Suprapubic skin (tissue), 4 donors: ENCODE data around the gene GNAZ. TPM values are rescaled to one million over a fixed set of nuclear protein-coding genes. Genes with fewer than 3 reads are reported as not detected.

Experiments used
- DNase-seq, 2 donors: peaks; one replicate each; pipeline ENCODE4 v3.0.0-alpha.2; 2019; ENCODE audit warnings: low spot score in 2 of 2
- H3K27ac ChIP-seq: fragments of 200-600 bp; sonication (generic); one replicate; pipeline ENCODE4 v1.5.1; 2019
- H3K27me3 ChIP-seq: fragments of 200-600 bp; sonication (generic); one replicate; pipeline ENCODE4 v1.5.1; 2019
- H3K36me3 ChIP-seq: fragments of 200-600 bp; sonication (generic); one replicate; pipeline ENCODE4 v1.5.1; 2019
- H3K4me1 ChIP-seq: fragments of 200-600 bp; sonication (generic); one replicate; pipeline ENCODE4 v1.5.1; 2019
- H3K4me3 ChIP-seq: fragments of 200-600 bp; sonication (generic); one replicate; pipeline ENCODE4 v1.5.1; 2019; ENCODE audit warnings: mild to moderate bottlenecking
- H3K9me3 ChIP-seq: fragments of 200-600 bp; sonication (generic); one replicate; pipeline ENCODE4 v1.5.1; 2019
- CTCF ChIP-seq, 2 donors: fragments of 200-600 bp in 1 of 2; fragments of 450-650 bp in 1 of 2; sonication (generic) in 1 of 2; IDR thresholded peaks; one replicate each; pipeline ENCODE4 v1.5.1; 2016 to 2019; ENCODE audit warnings: antibody characterized with exemption in 2 of 2, mild to moderate bottlenecking in 1 of 2, moderate library complexity in 1 of 2
- EP300 ChIP-seq: sonication (generic); formaldehyde crosslinking; IDR thresholded peaks from one replicate; pipeline ENCODE4 v1.6.1; 2017; ENCODE audit warnings: antibody characterized with exemption
- POLR2A ChIP-seq, 2 donors: fragments of 450-650 bp; IDR thresholded peaks; one replicate each; pipeline ENCODE4 v1.6.1; 2017; ENCODE audit warnings: antibody characterized with exemption in 2 of 2, mild to moderate bottlenecking in 2 of 2, moderate library complexity in 2 of 2
- POLR2AphosphoS5 ChIP-seq, 3 donors: sonication (generic); formaldehyde crosslinking; IDR thresholded peaks; one replicate each; pipeline ENCODE4 v1.6.1; 2017; ENCODE audit warnings: antibody characterized with exemption in 3 of 3
- WGBS: methylation state at CpG from one replicate; pipeline ENCODE4 v1.1.5; 2018; 5-methylcytosine and 5-hydroxymethylcytosine counted together
- total RNA-seq, 4 donors: library from RNA; depleted of rRNA; stranded (reverse); fragments of >200 nt; gene quantifications; one replicate each; pipeline ENCODE4 v1.1.0, GENCODE V29; 2016

GNAZ gene
- total RNA-seq, 4 donors from 2014 or later, result 2.1 to 5.8 (median 3.0) TPM

DNA sequence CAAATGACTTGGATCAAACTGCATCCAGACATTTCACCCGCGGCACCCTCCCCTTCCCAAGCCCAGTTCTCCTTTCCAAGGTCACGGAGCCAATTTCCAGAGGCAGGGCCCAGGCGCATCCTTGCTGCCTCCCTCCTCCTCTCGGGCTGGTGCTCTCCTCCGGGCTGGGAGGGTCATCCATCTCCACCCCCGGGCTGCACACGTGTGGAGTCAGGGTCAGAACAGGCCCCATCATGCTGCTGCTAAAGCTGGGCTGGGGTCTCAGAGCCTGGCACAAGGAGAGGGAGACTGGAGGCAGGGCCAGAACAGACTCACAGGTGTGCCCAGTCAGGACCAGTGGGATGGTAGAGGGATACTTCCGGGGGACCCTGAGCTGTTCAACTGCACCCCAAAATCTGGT is 57.5 kb downstream of the GNAZ start:
- 51% methylated on average over 7 of the region's 9 CpGs for WGBS
- TF ChIP-seq POLR2A (IDR thresholded peaks at IDR 0.05) (no peak), POLR2AphosphoS5 (IDR thresholded peaks at IDR 0.05) (no peak), EP300 (no peak), CTCF (IDR thresholded peaks at IDR 0.05) (no peak)
- Histone ChIP-seq H3K4me3 (no peak overlapping the region), H3K27ac (no peak overlapping the region), H3K27me3 (no peaks in the 10 kb centered on the region), H3K36me3 (no peaks in the 10 kb centered on the region), H3K9me3 (no peaks in the 10 kb centered on the region), H3K4me1 (peaks cover 2% of the 10 kb centered on the region)
- DNase-seq, result no peak

DNA sequence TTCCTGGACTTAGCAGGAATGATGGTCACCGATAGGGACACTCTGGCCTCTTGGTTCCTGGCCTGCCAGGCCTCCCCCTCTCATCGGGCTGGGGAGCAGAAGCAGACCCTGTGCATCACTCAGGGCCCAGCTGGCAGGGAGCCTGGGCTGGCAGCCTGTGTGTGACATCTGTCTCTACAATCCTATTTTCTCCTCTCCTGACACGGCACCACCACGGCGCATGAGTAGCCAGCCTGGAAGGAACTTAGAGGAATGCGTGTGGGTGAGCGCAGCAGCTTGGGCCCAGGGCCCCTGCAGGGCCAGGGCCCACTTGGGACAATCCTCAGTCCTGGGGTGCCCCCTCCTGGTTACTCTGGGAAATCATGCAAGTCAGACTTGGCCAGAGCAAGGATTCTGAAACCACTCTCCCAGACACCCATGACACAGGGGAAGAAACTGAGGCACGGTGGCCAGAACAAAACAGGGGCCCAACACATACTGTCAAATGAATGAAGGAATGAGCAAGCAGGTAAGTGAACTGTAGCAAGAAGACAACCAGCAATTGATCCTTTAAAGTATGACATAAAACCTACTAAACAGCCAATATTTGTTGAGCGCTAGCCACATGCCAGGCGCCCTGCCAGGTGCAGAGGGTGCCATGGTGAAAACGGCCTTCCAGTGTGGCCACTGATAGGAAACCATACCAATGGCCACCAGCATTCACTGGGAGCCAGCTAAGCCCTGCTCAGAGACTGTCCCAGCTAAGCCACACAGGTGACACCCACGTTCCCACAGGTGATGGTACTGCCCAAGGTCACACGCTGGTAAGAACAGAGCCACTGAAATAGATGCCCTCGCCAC is 58.2 kb downstream of the GNAZ start:
- peaks cover 2% of the 10 kb centered on the region for H3K4me1 ChIP-seq
- H3K36me3 ChIP-seq, result no peaks in the 10 kb centered on the region
- H3K27me3 ChIP-seq, result no peaks in the 10 kb centered on the region
- TF ChIP-seq POLR2AphosphoS5 (IDR thresholded peaks at IDR 0.05), result no peak
- peak; percentile 51 for TF ChIP-seq CTCF (IDR thresholded peaks at IDR 0.05)
- H3K9me3 ChIP-seq, result no peaks in the 10 kb centered on the region
- no peak overlapping the region for H3K27ac ChIP-seq
- 54% methylated on average over 9 of the region's 14 CpGs for WGBS
- H3K4me3 ChIP-seq, result no peak overlapping the region
- no peak for DNase-seq

DNA sequence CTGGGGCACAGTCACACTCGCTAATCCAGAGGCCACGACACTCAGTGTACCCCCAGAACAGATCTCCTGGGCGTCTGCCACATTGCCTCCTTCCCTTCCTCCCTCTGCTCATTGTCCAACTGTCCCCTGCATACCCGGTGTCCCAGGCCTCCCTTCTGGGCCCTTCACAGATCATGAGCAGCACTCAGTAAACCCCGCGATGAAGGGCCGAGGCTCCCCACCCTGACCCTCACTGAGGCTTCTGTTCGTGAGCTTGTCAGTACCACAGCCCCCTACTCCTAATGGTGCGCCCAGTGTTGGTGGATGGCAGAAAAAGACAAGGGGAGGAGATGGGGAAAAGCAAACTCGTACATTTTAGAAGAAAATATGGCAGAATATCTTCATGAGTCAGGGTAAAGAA is 58.8 kb downstream of the GNAZ start:
- WGBS, result 77% methylated on average over 10 of the region's 10 CpGs
- Histone ChIP-seq H3K4me3 (no peak overlapping the region), H3K27me3 (no peaks in the 10 kb centered on the region), H3K36me3 (no peaks in the 10 kb centered on the region), H3K4me1 (peaks cover 2% of the 10 kb centered on the region), H3K27ac (no peak overlapping the region), H3K9me3 (no peaks in the 10 kb centered on the region)
- TF ChIP-seq CTCF (IDR thresholded peaks at IDR 0.05) (no peak), EP300 (no peak), POLR2A (IDR thresholded peaks at IDR 0.05) (no peak), POLR2AphosphoS5 (IDR thresholded peaks at IDR 0.05) (no peak)
- DNase-seq, result no peak

- Histone ChIP-seq H3K36me3 (no peaks in the 10 kb centered on the region), H3K9me3 (no peaks in the 10 kb centered on the region), H3K27ac (no peak overlapping the region), H3K4me3 (no peak overlapping the region), H3K4me1 (peaks cover 2% of the 10 kb centered on the region), H3K27me3 (no peaks in the 10 kb centered on the region)
- DNase-seq, result no peak
- no peak for TF ChIP-seq POLR2AphosphoS5 (IDR thresholded peaks at IDR 0.05)
- TF ChIP-seq CTCF (IDR thresholded peaks at IDR 0.05), result no peak
- TF ChIP-seq POLR2A (IDR thresholded peaks at IDR 0.05), result no peak
- TF ChIP-seq EP300, result no peak
- 63% methylated on average over 3 of the region's 3 CpGs for WGBS
These were observed 60.4 kb downstream of the GNAZ start for GRCh38 chr22:23130697-23131096.

- Histone ChIP-seq H3K27ac (no peak overlapping the region), H3K4me1 (peaks cover 9% of the 10 kb centered on the region), H3K4me3 (no peak overlapping the region), H3K27me3 (no peaks in the 10 kb centered on the region), H3K36me3 (no peaks in the 10 kb centered on the region), H3K9me3 (no peaks in the 10 kb centered on the region)
- no peak for TF ChIP-seq POLR2AphosphoS5 (IDR thresholded peaks at IDR 0.05)
- TF ChIP-seq CTCF (IDR thresholded peaks at IDR 0.05), result no peak
- TF ChIP-seq EP300, result no peak
- 86% methylated on average over 6 of the region's 6 CpGs for WGBS
- no peak for DNase-seq
These were observed 61.6 kb downstream of the GNAZ start for GRCh38 chr22:23131931-23132330.
